IPS DF 4.7 (cell line): ENCODE measurements around the gene SMDT1.
"Not testable (repeated sequence)": the region's sequence is repeated elsewhere in the genome, so short reads cannot be mapped to it uniquely, and the experiment has no call there.

ENCODE experiments used
- DNase-seq: peaks from one replicate; pipeline ENCODE4 v3.0.0-alpha.2; 2013; ENCODE audit warnings: low spot score; ENCODE audit errors: extremely low read depth

Gene SMDT1

DNA sequence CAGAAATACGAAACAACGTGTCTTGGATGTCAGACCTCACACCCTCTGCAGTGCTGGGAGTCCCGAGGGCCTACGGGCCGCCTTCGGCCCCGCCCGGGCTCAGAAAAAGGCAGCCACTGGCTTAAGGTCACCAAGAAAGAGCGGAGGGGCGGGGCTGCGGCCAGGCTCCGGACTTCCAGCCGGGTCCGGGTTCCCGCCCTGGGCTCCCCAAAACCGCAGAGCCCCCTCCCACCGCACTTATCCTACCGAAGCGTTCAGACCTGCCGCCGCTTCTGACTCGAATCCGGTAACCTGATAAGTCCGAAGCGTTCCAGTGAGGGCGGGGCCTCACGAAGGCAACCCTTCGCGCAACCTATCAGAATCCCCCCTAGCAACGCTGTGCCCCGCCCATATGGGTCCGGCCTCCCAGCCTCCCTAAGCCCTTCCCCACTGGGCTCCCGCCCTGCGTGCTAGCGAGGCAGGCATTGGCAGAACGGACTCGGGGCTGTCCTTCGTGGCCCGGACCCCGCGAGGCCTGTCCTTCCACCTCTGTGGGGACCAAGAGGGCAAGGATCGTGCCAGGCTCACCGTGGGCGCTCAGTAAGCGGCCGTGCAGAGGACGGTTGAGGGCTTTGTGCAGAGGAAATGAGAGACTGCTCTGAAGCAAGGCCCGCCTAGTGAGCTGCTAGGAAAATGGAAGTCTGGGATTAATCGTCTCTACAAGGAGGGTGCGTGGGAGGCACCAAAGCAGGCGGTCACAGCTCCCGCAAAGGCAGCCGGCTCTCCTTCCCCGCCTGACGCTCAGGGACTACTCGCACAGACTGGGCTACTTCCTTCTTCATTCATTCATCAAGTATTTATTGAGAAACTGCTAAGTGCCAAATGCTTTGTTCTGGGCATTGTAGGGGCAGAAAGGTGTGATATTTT, 8.7 kb upstream of the SMDT1 start, which contains the start of gene NAGA:
NAGA (minus strand) TSS at position 296 of the 906 bp plus-strand sequence. CDS start 515 bp downstream, outside the sequence.
- peak; percentile 78 for DNase-seq

GRCh38 chr22:42071508-42071907, 8.0 kb upstream of the SMDT1 start:
- not testable (repeated sequence) for DNase-seq

GRCh38 chr22:42072606-42073330, 6.7 kb upstream of the SMDT1 start:
- DNase-seq = no peak

DNA sequence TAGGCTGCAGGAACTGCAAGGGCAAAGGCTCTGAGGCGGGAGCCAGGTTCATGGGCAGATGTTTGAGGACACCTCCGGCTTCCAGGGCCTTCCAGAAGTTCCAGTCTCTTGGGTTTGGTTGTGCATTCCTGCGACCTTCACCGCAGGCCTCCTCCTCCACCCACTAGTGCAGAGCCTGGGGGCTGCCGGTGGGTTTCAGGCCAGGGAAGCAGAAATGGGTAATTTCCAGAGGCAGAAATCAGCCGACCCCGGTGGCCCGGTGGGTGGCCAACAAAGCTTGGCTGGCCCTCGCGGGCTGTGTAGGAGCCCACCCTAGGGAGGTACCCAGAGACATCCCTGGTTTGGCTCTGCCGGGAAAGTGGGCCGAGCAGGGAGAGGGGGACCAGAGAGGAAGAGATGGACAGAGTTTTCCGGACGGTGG, 5.9 kb upstream of the SMDT1 start:
- DNase-seq = no peak

DNA sequence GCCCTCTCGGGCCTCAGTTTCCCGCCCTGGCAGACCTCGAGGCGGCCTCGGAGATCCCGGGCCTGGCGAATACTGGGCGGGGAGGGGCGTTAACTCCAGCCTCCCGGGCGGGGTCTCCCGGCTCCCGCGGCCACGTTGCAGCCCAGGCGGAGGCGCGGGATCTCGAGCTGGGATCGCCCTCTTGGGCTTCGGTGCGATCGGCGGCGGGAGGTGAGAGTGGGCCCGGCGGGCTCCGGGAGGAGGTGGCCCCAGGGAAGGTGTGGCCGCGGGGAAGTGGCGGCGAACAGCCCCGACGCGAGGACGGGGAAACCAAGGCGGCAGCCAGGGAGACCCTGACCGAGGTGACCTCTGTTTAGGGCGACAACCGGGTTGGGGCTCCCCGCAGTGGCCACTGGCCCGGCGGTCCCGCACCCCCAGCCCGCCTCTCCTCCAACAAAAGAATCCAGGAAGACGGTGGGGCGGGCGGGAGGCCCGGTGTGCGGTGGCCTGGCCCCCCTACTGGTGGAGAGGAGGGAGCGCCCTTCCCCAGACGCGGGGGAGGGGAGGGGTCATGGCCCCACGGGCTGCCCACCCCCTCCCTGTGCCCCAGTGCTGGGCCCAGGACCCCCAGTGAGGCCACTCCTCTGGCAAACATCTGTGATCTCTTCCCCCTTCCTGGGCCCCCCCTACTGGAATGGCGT, 5.2 kb upstream of the SMDT1 start, which contains the start of gene PHETA2:
PHETA2 (plus strand) TSS at position 117 of the 680 bp plus-strand sequence. CDS start 3,046 bp downstream, outside the sequence.
- no peak for DNase-seq

- no peak for DNase-seq
Measured at GRCh38 chr22:42074846-42075676, 4.4 kb upstream of the SMDT1 start.

DNA sequence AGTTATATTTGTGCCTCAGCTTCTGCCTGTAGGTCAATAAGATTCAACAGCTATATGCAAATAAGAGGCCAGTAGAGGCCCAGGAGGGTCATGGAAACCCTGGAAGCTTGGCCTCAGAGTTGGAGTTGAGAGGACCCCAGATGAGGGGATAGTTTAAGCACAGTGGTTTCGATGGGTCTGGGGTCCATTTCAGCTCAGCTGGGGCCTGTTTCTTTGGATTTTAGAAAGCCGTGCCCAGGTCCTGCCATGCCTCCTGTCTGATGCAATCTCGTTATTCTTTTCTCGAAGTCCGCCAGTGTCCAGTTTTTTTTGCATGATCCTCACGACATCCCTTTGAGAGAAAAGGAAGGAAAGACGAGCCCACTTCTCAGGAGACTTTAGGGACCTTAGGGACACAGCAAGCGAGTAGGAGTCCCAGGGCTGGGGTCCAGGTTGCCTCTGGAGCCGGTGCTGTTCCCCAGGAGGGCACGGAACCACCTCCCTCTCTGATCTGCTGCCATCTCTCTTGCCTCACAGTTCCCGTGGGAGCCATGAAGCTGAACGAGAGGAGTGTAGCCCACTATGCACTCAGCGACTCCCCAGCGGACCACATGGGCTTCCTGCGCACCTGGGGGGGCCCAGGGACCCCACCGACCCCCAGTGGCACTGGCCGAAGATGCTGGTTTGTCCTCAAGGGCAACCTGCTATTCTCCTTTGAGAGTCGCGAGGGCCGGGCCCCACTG, 2.6 kb upstream of the SMDT1 start:
- no peak for DNase-seq

DNA sequence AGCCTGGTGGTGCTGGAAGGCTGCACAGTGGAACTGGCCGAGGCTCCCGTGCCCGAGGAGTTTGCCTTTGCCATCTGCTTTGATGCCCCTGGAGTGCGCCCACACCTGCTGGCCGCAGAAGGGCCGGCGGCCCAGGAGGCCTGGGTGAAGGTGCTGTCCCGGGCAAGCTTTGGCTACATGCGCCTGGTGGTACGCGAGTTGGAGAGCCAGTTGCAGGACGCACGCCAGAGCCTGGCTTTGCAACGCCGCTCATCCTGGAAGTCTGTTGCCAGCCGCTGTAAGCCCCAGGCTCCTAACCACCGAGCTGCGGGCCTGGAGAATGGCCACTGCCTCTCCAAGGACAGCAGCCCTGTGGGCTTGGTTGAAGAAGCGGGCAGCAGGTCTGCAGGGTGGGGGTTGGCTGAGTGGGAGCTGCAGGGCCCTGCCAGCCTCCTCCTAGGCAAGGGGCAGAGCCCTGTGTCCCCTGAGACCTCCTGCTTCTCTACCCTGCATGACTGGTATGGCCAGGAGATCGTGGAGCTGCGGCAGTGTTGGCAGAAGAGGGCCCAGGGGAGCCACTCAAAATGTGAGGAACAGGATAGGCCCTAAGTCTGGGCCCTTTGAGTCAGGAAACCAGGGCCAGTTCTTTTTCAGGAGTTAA, 1.9 kb upstream of the SMDT1 start:
- DNase-seq = no peak

GRCh38 chr22:42078469-42079318, 806 bp upstream of the SMDT1 start:
- no peak for DNase-seq

GRCh38 chr22:42080287-42080686, 787 bp downstream of the SMDT1 start:
- no peak for DNase-seq

DNA sequence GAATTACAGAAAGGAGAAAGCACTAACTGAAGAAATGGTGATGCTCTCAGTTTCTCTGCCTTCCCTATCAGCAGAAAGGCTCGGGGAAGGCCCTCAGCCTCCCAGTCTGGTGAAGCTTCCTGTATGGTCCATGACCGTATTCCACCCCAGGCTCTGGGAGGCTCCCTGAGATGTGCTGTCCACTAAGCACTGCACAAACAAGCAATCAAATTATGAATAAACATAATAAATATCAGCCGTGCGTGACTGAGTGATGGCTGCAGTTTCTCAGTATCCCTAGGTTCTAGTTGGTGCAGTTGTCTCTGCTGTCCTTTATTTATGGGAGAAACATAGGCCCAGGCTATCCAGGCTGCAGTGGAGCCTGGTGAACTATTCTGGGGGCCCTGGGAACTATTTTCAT, 3.6 kb downstream of the SMDT1 start:
- DNase-seq = no peak

DNA sequence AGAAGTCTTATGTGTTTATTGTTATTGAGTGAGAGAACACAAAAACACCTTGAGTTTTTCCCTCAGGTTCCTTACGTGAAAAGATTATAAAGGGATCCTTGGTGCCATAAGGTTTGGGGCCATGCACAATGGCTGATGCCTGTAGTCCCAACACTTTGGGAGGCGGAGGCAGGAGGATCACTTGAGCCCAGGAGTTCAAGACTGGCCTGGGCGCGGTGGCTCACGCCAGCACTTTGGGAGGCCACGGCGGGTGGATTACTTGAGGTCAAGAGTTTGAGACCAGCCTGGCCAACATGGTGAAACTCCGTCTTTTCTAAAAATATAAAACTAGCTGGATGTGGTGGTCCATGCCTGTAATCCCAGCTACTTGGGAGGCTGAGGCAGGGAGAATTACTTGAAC, 5.4 kb downstream of the SMDT1 start:
- DNase-seq = no peak

- no peak for DNase-seq
Measured at GRCh38 chr22:42086051-42086450, 6.6 kb downstream of the SMDT1 start.

- peak; percentile 98 for DNase-seq
Measured at GRCh38 chr22:42090596-42091454, 11.3 kb downstream of the SMDT1 start, which contains the start of gene NDUFA6. Gene NDUFA6 (minus strand): TSS chr22:42090772. CDS start chr22:42090744, 28 bp downstream.

GRCh38 chr22:42091455-42091782, 11.9 kb downstream of the SMDT1 start:
- no peak for DNase-seq

- no peak for DNase-seq
Measured at GRCh38 chr22:42101199-42101598, 21.7 kb downstream of the SMDT1 start.

DNA sequence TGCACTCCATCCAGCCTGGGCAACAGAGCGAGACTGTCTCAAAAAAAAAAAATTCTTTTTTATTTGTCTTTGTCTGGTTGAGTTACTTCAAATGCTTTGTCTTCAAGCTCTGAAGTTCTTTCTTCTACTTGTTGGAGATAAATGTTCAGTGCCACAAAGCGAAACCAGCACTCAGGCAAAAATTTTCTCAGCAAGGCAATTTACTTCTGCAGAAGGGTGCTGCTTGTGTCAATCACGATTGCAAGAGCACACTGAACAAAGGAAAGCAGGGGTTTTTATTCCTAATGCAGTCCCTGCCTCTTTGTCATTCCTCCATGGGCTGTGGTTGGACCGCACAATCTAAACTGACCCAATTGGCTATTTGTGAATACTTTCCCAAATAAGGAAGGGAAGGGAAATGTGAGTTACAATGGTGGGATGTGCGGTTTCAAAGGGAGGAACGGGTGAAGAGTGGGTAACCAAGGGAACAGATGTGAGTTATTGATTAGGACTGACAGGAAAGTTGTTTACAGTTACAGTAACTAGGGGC, 24.9 kb downstream of the SMDT1 start:
- DNase-seq = not testable (repeated sequence)
